ENCODE measurements around the gene ALLC.

GRCh38 chr2:3655871-3656761, 1.9 kb upstream of the ALLC start:
- TF ChIP-seq, protein P1, sequence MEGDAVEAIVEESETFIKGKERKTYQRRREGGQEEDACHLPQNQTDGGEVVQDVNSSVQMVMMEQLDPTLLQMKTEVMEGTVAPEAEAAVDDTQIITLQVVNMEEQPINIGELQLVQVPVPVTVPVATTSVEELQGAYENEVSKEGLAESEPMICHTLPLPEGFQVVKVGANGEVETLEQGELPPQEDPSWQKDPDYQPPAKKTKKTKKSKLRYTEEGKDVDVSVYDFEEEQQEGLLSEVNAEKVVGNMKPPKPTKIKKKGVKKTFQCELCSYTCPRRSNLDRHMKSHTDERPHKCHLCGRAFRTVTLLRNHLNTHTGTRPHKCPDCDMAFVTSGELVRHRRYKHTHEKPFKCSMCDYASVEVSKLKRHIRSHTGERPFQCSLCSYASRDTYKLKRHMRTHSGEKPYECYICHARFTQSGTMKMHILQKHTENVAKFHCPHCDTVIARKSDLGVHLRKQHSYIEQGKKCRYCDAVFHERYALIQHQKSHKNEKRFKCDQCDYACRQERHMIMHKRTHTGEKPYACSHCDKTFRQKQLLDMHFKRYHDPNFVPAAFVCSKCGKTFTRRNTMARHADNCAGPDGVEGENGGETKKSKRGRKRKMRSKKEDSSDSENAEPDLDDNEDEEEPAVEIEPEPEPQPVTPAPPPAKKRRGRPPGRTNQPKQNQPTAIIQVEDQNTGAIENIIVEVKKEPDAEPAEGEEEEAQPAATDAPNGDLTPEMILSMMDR (conservative IDR thresholded peaks at IDR 0.05 in 1 of 2, IDR thresholded peaks at IDR 0.05 in 1 of 2; ENCODE audit: low read depth in 1 of 2, low read length in 2 of 2): no peak
- TF ChIP-seq EZH2 (IDR thresholded peaks at IDR 0.05; ENCODE audit: low read length, missing control alignments): no peak
